ENCODE results near the gene ANXA11. TPM values are rescaled to one million over a fixed set of nuclear protein-coding genes. Genes with fewer than 3 reads are reported as not detected.

Gene ANXA11
- total RNA-seq, 3 donors from 2014 or later = 252 to 424 (median 367) TPM

DNA sequence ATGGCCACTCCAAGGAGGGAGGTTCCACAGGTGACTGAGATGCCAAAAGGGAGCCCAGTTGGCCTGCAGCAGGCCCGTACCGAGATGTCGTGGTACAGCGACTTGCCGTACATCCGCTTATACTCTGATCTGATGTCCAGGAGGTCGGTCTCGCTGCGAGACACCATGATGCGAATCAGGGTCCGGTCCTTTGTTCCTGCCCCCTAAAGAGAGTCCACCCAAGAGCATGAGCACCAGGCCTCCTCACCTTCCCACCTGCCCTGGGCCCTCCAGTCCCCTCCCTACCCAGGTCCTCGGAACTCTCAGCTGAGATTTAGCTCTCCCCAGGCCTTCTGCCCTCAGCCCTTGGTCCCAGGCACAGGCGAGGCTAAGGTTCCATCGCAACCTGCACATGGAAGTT lies 47.8 kb downstream of the ANXA11 start:
- intact Hi-C loops (cut with DNase I, micrococcal nuclease) = loop anchor here (10.0 kb wide), 1 partner anchor 47 kb away; the partner anchor contains the start of gene ANXA11 (in 2 of the 2)
- no peaks in the 10 kb centered on the region for H3K9me3 ChIP-seq
- no peak overlapping the region for H3K4me3 ChIP-seq
- no peaks in the 10 kb centered on the region for H3K4me1 ChIP-seq (ENCODE audit: low read depth)
- no peak for ATAC-seq
- H3K36me3 ChIP-seq (ENCODE audit: low read depth) = peaks cover 18% of the 10 kb centered on the region
- TF ChIP-seq CTCF (IDR thresholded peaks at IDR 0.05) = no peak
- peak in 1 of 3 donors; percentile 34 for DNase-seq

DNA sequence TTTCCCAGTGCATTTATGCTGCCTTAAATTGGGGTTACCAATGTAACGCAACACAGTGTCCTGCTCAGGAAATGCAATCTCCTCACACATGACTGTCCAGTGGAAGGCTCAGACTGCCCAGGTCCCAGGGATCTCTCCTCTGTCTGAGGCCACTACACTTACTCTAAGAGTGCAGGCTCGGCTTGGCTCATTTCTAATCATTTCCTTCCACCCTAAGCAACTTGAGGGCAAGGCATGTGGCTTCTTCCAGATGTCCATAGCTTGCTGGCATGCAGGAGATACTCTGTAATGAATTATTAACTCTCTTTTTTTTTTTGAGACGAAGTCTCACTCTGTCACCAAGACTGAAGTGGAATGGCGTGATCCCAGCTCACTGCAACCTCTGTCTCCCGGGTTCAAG lies 49.1 kb downstream of the ANXA11 start:
- H3K36me3 ChIP-seq (ENCODE audit: low read depth) = peaks cover 18% of the 10 kb centered on the region
- no peak overlapping the region for H3K4me3 ChIP-seq
- DNase-seq = peak in 1 of 3 donors; percentile 6
- TF ChIP-seq CTCF (IDR thresholded peaks at IDR 0.05) = no peak
- no peaks in the 10 kb centered on the region for H3K9me3 ChIP-seq
- intact Hi-C loops (cut with DNase I, micrococcal nuclease) = loop anchor here (10.0 kb wide), 1 partner anchor 49 kb away; the partner anchor contains the start of gene ANXA11 (in 2 of the 2)
- no peak for ATAC-seq
- H3K4me1 ChIP-seq (ENCODE audit: low read depth) = no peaks in the 10 kb centered on the region

DNA sequence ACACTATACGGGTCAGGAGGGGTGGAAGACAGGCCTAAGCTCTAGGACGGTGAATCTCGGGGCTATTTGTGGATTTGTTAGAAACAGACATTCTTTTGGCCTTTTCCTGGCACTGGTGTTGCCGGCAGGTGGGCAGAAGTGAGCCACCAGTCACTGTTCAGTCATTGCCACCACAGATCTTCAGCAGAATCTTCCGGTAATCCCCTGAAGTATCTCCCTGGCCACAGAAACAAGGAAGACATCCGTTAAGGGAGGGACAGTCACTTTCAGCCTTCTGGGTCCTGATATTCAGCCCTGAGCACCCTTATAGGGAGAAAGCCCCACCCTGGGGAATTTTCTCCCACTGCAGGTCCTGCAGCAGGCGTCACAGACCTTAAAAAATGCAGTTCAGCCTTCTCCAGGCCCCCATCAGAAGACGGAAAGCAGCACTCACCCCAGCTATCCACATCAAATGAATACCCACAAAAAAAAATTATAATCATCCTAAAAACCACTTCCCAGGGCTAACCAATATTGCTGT lies 49.6 kb downstream of the ANXA11 start:
- no peak for ATAC-seq
- Histone ChIP-seq H3K9me3 (no peaks in the 10 kb centered on the region), H3K4me3 (no peak overlapping the region), H3K36me3 (ENCODE audit: low read depth) (peaks cover 18% of the 10 kb centered on the region), H3K4me1 (ENCODE audit: low read depth) (no peaks in the 10 kb centered on the region)
- peak in 2 of 3 donors; percentile 5 to 7 for DNase-seq
- no peak for TF ChIP-seq CTCF (IDR thresholded peaks at IDR 0.05)
- intact Hi-C loops (cut with DNase I, micrococcal nuclease) = loop anchor here (10.0 kb wide), 1 partner anchor 49 kb away; the partner anchor contains the start of gene ANXA11 (in 2 of the 2)

DNA sequence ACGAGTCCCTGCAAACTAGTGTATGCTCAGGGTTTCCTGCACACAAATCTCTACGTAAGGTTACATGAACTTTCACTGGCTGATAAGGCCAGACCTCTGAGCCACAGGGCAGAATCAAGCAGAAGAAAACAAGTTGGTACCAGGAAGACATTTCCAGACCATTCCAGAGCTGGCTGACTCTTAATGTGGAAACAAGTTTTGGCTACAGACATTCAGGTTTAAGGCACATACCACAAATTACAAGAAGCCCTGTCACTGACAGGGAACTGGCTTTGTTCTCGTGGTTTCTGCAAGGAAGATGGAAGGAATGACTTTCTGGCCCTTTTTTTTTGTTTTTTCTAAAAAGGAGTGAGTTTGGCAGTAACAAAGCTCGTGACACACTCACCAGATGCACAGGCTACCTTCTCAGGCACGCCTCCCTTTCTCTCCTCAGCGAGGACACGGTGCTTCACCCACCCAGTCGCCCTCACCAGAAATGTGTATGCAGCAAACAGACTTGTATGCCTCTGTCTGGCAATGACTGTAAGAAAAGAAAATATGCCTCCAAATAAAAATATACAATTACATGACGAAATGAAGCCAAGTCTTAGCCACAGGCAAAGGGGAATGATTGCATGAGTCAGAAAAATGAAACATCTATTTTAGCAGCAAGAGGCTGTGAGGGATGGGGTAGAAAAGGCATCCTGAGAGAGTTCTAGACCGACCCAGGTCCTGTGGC lies 50.2 kb downstream of the ANXA11 start:
- peak in 2 of 3 donors; percentile 7 to 35 for DNase-seq
- Histone ChIP-seq H3K4me1 (ENCODE audit: low read depth) (no peaks in the 10 kb centered on the region), H3K4me3 (no peak overlapping the region), H3K9me3 (no peaks in the 10 kb centered on the region), H3K36me3 (ENCODE audit: low read depth) (peaks cover 18% of the 10 kb centered on the region)
- no peak for ATAC-seq
- intact Hi-C loops (cut with DNase I, micrococcal nuclease) = loop anchor here (10.0 kb wide), 1 partner anchor 50 kb away; the partner anchor contains the start of gene ANXA11 (in 2 of the 2)
- no peak for TF ChIP-seq CTCF (IDR thresholded peaks at IDR 0.05)

GRCh38 chr10:80154626-80154977 lies 50.7 kb downstream of the ANXA11 start:
- Histone ChIP-seq H3K36me3 (ENCODE audit: low read depth) (peaks cover 18% of the 10 kb centered on the region), H3K4me1 (ENCODE audit: low read depth) (no peaks in the 10 kb centered on the region), H3K9me3 (no peaks in the 10 kb centered on the region), H3K4me3 (no peak overlapping the region)
- TF ChIP-seq CTCF (IDR thresholded peaks at IDR 0.05) = no peak
- intact Hi-C loops (cut with DNase I, micrococcal nuclease) = loop anchor here (10.0 kb wide), 1 partner anchor 50 kb away; the partner anchor contains the start of gene ANXA11 (in 2 of the 2)
- DNase-seq = peak in 1 of 3 donors; percentile 12
- no peak for ATAC-seq

Data from mucosa of descending colon (tissue), 3 donors.